ENCODE results near the gene KCNMB3. TPM values are rescaled to one million over a fixed set of nuclear protein-coding genes. Genes with fewer than 3 reads are reported as not detected.

KCNMB3 gene
- polyA plus RNA-seq, 3 donors = 0.14 to 2.2 TPM; not detected in 1

- no peak for TF ChIP-seq CTCF (IDR thresholded peaks at IDR 0.05)
- Histone ChIP-seq H3K4me2 (replicated peaks; ENCODE audit: extremely low read depth, low read length, poor library complexity, severe bottlenecking) (no peak overlapping the region), H2AFZ (ENCODE audit: insufficient read depth, low read depth, low read length, poor library complexity, severe bottlenecking) (no peak overlapping the region), H3K4me3 (replicated peaks in 1 of 3; ENCODE audit: low read depth in 2 of 3, low read length in 3 of 3) (no peak overlapping the region), H3K9ac (ENCODE audit: insufficient read depth, low read length, poor library complexity, severe bottlenecking) (no peak overlapping the region), H3K27me3 (ENCODE audit: control insufficient read depth in 2 of 2, insufficient read depth in 2 of 2, low read length in 2 of 2) (no peaks in the 10 kb centered on the region), H3K36me3 (replicated peaks in 1 of 2; ENCODE audit: control insufficient read depth in 1 of 2, insufficient read depth in 2 of 2, low read length in 2 of 2) (no peaks in the 10 kb centered on the region), H4K20me1 (ENCODE audit: insufficient read depth, low read length) (no peaks in the 10 kb centered on the region), H3K27ac (ENCODE audit: low read depth in 1 of 2, low read length in 2 of 2) (no peak overlapping the region), H3K9me3 (replicated peaks in 1 of 2; ENCODE audit: control insufficient read depth in 1 of 2, insufficient read depth in 1 of 2, low read length in 2 of 2) (no peaks in the 10 kb centered on the region), H3K4me1 (ENCODE audit: control insufficient read depth in 1 of 2, insufficient read depth in 2 of 2, low read length in 2 of 2) (no peaks in the 10 kb centered on the region), H3K79me2 (ENCODE audit: insufficient read depth, low read length) (no peaks in the 10 kb centered on the region)
- H3K27ac Mint-ChIP-seq = no peak overlapping the region
- H3K27me3 Mint-ChIP-seq (ENCODE audit: low read depth in 3 of 3) = peaks cover 0 to 1% (median 1%) of the 10 kb centered on the region in 3 donors
- no peaks in the 10 kb centered on the region for H3K4me1 Mint-ChIP-seq
- no peaks in the 10 kb centered on the region for H3K36me3 Mint-ChIP-seq
- H3K9me3 Mint-ChIP-seq = peaks cover 0 to 8% (median 0%) of the 10 kb centered on the region in 7 donors
- 92% methylated on average over 2 of the region's 2 CpGs for WGBS (ENCODE audit: insufficient coverage)
- no peak for DNase-seq
- intact Hi-C loops (cut with micrococcal nuclease) = no loop called here
- H3K4me3 Mint-ChIP-seq = no peak overlapping the region
These were observed 41.5 kb upstream of the KCNMB3 start for GRCh38 chr3:179292450-179292849.

DNA sequence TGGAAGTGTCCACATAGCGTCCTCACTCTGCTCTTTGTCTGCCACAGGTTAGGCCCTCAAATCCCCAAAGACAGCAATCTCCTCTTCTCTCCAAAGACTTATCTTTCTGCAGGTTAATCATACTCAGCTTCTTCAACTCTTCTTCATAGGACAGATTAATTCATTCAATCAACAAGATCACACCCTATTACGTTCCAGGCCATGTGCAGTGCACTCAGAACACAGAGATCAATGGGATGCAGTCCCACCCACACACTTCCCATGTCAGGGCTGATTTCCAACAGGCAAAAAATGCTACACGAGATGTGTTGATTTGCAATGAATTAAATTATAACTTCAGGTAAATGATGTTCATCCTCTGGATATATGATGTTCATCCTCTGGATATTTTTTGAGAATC is 38.4 kb upstream of the KCNMB3 start:
- H3K4me3 Mint-ChIP-seq = no peak overlapping the region
- WGBS (ENCODE audit: insufficient coverage) = no CpG with 5 or more reads among the region's 3 CpGs
- DNase-seq = no peak
- H3K9me3 Mint-ChIP-seq = peaks cover 0 to 8% (median 3%) of the 10 kb centered on the region in 7 donors
- Histone ChIP-seq H3K36me3 (replicated peaks in 1 of 2; ENCODE audit: control insufficient read depth in 1 of 2, insufficient read depth in 2 of 2, low read length in 2 of 2) (no peaks in the 10 kb centered on the region), H3K9me3 (replicated peaks in 1 of 2; ENCODE audit: control insufficient read depth in 1 of 2, insufficient read depth in 1 of 2, low read length in 2 of 2) (no peaks in the 10 kb centered on the region), H3K27me3 (ENCODE audit: control insufficient read depth in 2 of 2, insufficient read depth in 2 of 2, low read length in 2 of 2) (no peaks in the 10 kb centered on the region), H3K4me2 (replicated peaks; ENCODE audit: extremely low read depth, low read length, poor library complexity, severe bottlenecking) (no peak overlapping the region), H3K27ac (ENCODE audit: low read depth in 1 of 2, low read length in 2 of 2) (no peak overlapping the region), H4K20me1 (ENCODE audit: insufficient read depth, low read length) (no peaks in the 10 kb centered on the region), H3K4me3 (replicated peaks in 1 of 3; ENCODE audit: low read depth in 2 of 3, low read length in 3 of 3) (no peak overlapping the region), H3K9ac (ENCODE audit: insufficient read depth, low read length, poor library complexity, severe bottlenecking) (no peak overlapping the region), H3K4me1 (ENCODE audit: control insufficient read depth in 1 of 2, insufficient read depth in 2 of 2, low read length in 2 of 2) (no peaks in the 10 kb centered on the region), H3K79me2 (ENCODE audit: insufficient read depth, low read length) (no peaks in the 10 kb centered on the region), H2AFZ (ENCODE audit: insufficient read depth, low read depth, low read length, poor library complexity, severe bottlenecking) (no peak overlapping the region)
- TF ChIP-seq CTCF (IDR thresholded peaks at IDR 0.05) = no peak
- no peak overlapping the region for H3K27ac Mint-ChIP-seq
- peaks cover 3% of the 10 kb centered on the region for H3K4me1 Mint-ChIP-seq
- intact Hi-C loops (cut with micrococcal nuclease) = no loop called here
- peaks cover 0 to 3% (median 1%) of the 10 kb centered on the region in 3 donors for H3K27me3 Mint-ChIP-seq (ENCODE audit: low read depth in 3 of 3)
- H3K36me3 Mint-ChIP-seq = no peaks in the 10 kb centered on the region

Data from CD14-positive monocyte (primary cell).